ENCODE measurements around the gene RAB40A. TPM values are rescaled to one million over a fixed set of nuclear protein-coding genes. Genes with fewer than 3 reads are reported as not detected.

Gene RAB40A
- total RNA-seq, 1 experiment from 2014 or later = not detected

- no peaks in the 10 kb centered on the region for H3K79me2 ChIP-seq (ENCODE audit: insufficient read depth, low read length)
- H3K18ac ChIP-seq (ENCODE audit: insufficient read length, low read depth, low read length) = no peak overlapping the region
- H3K4ac ChIP-seq (ENCODE audit: low read depth, low read length) = no peak overlapping the region
- Mint-ChIP-seq H3K27me3 (ENCODE audit: low read depth) (no peaks in the 10 kb centered on the region; the same call in 1 of the 2 replicates), H3K36me3 (ENCODE audit: insufficient read depth in 1 of 3, low read depth in 3 of 3) (no peaks in the 10 kb centered on the region), H3K4me1 (peaks cover 4 to 5% of the 10 kb centered on the region in 2 experiments), H3K9me3 (peaks cover 0 to 29% of the 10 kb centered on the region in 2 experiments; a peak in 2 of 5 replicates), H3K4me3 (no peak overlapping the region), H3K27ac (no peak overlapping the region)
- no peak overlapping the region for H3K23ac ChIP-seq (ENCODE audit: insufficient read length, low read depth, low read length)
- TF ChIP-seq, protein P1, sequence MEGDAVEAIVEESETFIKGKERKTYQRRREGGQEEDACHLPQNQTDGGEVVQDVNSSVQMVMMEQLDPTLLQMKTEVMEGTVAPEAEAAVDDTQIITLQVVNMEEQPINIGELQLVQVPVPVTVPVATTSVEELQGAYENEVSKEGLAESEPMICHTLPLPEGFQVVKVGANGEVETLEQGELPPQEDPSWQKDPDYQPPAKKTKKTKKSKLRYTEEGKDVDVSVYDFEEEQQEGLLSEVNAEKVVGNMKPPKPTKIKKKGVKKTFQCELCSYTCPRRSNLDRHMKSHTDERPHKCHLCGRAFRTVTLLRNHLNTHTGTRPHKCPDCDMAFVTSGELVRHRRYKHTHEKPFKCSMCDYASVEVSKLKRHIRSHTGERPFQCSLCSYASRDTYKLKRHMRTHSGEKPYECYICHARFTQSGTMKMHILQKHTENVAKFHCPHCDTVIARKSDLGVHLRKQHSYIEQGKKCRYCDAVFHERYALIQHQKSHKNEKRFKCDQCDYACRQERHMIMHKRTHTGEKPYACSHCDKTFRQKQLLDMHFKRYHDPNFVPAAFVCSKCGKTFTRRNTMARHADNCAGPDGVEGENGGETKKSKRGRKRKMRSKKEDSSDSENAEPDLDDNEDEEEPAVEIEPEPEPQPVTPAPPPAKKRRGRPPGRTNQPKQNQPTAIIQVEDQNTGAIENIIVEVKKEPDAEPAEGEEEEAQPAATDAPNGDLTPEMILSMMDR (conservative IDR thresholded peaks at IDR 0.05) = no peak
- H3K27me3 ChIP-seq (ENCODE audit: insufficient read depth, low read length) = no peaks in the 10 kb centered on the region
- no peak overlapping the region for H2BK20ac ChIP-seq (ENCODE audit: low read depth, low read length, poor library complexity, severe bottlenecking)
- no peak overlapping the region for H4K8ac ChIP-seq (replicated peaks; ENCODE audit: insufficient read length, low read depth, low read length)
- H2AFZ ChIP-seq (ENCODE audit: low read length) = no peak overlapping the region
- H3K9ac ChIP-seq (ENCODE audit: extremely low read depth, insufficient read length, low read length) = no peak overlapping the region
- no peak overlapping the region for H3K14ac ChIP-seq (ENCODE audit: insufficient read depth, low read length)
- no CpG with 5 or more reads among the region's 2 CpGs for whole genome bisulfite sequencing (ENCODE audit: extremely low coverage, insufficient read length, low lambda C conversion rate)
- no peak overlapping the region for H3K4me2 ChIP-seq (ENCODE audit: insufficient read depth, insufficient read length, low read length)
- H3K23me2 ChIP-seq (ENCODE audit: insufficient read length, low read depth, low read length, poor library complexity, severe bottlenecking) = peaks cover 2% of the 10 kb centered on the region
- H2BK5ac ChIP-seq (ENCODE audit: insufficient read length, low read length) = no peak overlapping the region
- H3K4me1 ChIP-seq (ENCODE audit: insufficient read depth, low read length) = no peaks in the 10 kb centered on the region
- no peak overlapping the region for H2BK12ac ChIP-seq (ENCODE audit: insufficient read length, low read depth, low read length)
- no peak overlapping the region for H3T11ph ChIP-seq (ENCODE audit: low read length)
- no peaks in the 10 kb centered on the region for H3K9me3 ChIP-seq (ENCODE audit: control insufficient read depth, low read depth, low read length)
- no peak overlapping the region for H2BK120ac ChIP-seq (ENCODE audit: low read depth, low read length, poor library complexity, severe bottlenecking)
- no peak for DNase-seq
- H2AK5ac ChIP-seq (ENCODE audit: insufficient read length, low read length) = no peak overlapping the region
- no peak overlapping the region for H3K27ac ChIP-seq (ENCODE audit: insufficient read length, low read depth, low read length)
- H4K91ac ChIP-seq (ENCODE audit: insufficient read length, low read depth, low read length) = no peak overlapping the region
- no peaks in the 10 kb centered on the region for H3K79me1 ChIP-seq (ENCODE audit: insufficient read depth, low read depth, low read length, poor library complexity, severe bottlenecking)
- no peak overlapping the region for H2BK15ac ChIP-seq (ENCODE audit: low read depth, low read length)
- no peak overlapping the region for H4K5ac ChIP-seq (ENCODE audit: insufficient read length, low read depth, low read length)
- no peaks in the 10 kb centered on the region for H4K20me1 ChIP-seq (ENCODE audit: control insufficient read depth, insufficient read depth, insufficient read length)
- no peak overlapping the region for H3K56ac ChIP-seq (ENCODE audit: insufficient read length, low read depth, low read length)
Observed at GRCh38 chrX:103539695-103540094, 20.4 kb upstream of the RAB40A start.
